Mammary epithelial cell (primary cell): Measurements from ENCODE around the gene CHORDC1.

Experiments used
- EZH2 ChIP-seq: IDR thresholded peaks from 2 replicates; pipeline ENCODE4 v1.6.1; 2012; ENCODE audit warnings: low read length, inconsistent platforms, borderline replicate concordance
- TF ChIP-seq, protein P1 (sequence below), 2 donors: IDR thresholded peaks in 1 of 2; conservative IDR thresholded peaks in 1 of 2; 2 replicates each; pipeline ENCODE4 v1.5.1; 2011 to 2012; ENCODE audit warnings: inconsistent platforms in 2 of 2, low read length in 2 of 2, mild to moderate bottlenecking in 2 of 2, control low read depth in 1 of 2, low read depth in 1 of 2; ENCODE audit not compliant: insufficient read depth in 1 of 2; ENCODE audit errors: extremely low read depth in 1 of 2

- TF ChIP-seq, protein P1, sequence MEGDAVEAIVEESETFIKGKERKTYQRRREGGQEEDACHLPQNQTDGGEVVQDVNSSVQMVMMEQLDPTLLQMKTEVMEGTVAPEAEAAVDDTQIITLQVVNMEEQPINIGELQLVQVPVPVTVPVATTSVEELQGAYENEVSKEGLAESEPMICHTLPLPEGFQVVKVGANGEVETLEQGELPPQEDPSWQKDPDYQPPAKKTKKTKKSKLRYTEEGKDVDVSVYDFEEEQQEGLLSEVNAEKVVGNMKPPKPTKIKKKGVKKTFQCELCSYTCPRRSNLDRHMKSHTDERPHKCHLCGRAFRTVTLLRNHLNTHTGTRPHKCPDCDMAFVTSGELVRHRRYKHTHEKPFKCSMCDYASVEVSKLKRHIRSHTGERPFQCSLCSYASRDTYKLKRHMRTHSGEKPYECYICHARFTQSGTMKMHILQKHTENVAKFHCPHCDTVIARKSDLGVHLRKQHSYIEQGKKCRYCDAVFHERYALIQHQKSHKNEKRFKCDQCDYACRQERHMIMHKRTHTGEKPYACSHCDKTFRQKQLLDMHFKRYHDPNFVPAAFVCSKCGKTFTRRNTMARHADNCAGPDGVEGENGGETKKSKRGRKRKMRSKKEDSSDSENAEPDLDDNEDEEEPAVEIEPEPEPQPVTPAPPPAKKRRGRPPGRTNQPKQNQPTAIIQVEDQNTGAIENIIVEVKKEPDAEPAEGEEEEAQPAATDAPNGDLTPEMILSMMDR (conservative IDR thresholded peaks at IDR 0.05 in 1 of 2, IDR thresholded peaks at IDR 0.05 in 1 of 2; ENCODE audit: extremely low read depth in 1 of 2, insufficient read depth in 1 of 2, low read depth in 1 of 2, low read length in 2 of 2) = no peak
- TF ChIP-seq EZH2 = no peak
These were observed 6.2 kb downstream of the CHORDC1 start for GRCh38 chr11:90216611-90217010.
